Activated naive CD8-positive, alpha-beta T cell treated with anti-CD3 and anti-CD28 coated beads, Interleukin-2, amount 50 U/mL, for 24 hours (primary cell): ENCODE data around the gene TSPAN15.
A peak's percentile ranks its signal among the peaks of the same experiment; 100 is the strongest.

ENCODE experiments used
- ATAC-seq: fragments of 150-1000 bp; cut with Tn5 transposase; one replicate; pipeline ENCODE4 v1.10.0; 2021
- DNase-seq: peaks from one replicate; pipeline ENCODE4 v3.0.0; 2021
- H3K27ac Mint-ChIP-seq: one replicate; pipeline ENCODE4 v1.8.0; 2021; ENCODE audit warnings: mild to moderate bottlenecking, mixed read lengths
- H3K27me3 Mint-ChIP-seq: one replicate; pipeline ENCODE4 v1.8.0; 2021; ENCODE audit warnings: mixed read lengths
- H3K36me3 Mint-ChIP-seq: one replicate; pipeline ENCODE4 v1.8.0; 2021; ENCODE audit warnings: low read depth, mixed read lengths
- H3K4me1 Mint-ChIP-seq: one replicate; pipeline ENCODE4 v1.8.0; 2021; ENCODE audit warnings: mixed read lengths
- H3K4me3 Mint-ChIP-seq: one replicate; pipeline ENCODE4 v1.8.0; 2021; ENCODE audit warnings: mild to moderate bottlenecking, moderate library complexity, mixed read lengths
- H3K9me3 Mint-ChIP-seq: one replicate; pipeline ENCODE4 v1.8.0; 2021; ENCODE audit warnings: mixed read lengths

The TSPAN15 gene

GRCh38 chr10:69500864-69501468 is 49.7 kb downstream of the TSPAN15 start:
- DNase-seq (no peak), ATAC-seq (no peak)
- H3K27me3 Mint-ChIP-seq, result no peaks in the 10 kb centered on the region
- no peaks in the 10 kb centered on the region for H3K36me3 Mint-ChIP-seq
- no peaks in the 10 kb centered on the region for H3K9me3 Mint-ChIP-seq
- H3K4me3 Mint-ChIP-seq, result no peak overlapping the region
- no peak overlapping the region for H3K27ac Mint-ChIP-seq
- no peaks in the 10 kb centered on the region for H3K4me1 Mint-ChIP-seq

DNA sequence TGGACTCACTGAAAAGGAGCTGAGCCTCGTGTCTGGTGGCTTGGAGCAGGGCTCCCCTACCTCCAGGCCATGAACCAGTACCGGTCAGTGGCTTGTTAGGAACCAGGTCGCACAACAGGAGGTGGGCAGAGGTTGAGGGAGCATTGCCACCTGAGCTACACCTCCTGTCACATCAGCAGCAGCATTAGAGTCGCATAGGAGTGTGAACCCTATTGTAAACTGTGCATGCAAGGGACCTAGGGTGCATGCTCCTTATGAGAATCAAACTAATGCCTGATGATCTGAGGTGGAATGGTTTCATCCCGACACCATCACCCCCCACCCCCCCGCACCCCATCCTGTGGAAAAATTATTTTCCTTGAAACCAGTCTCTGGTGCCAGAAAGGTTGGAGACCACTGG is 50.4 kb downstream of the TSPAN15 start:
- DNase-seq (no peak), ATAC-seq (no peak)
- Mint-ChIP-seq H3K4me3 (no peak overlapping the region), H3K9me3 (no peaks in the 10 kb centered on the region), H3K27ac (no peak overlapping the region), H3K27me3 (no peaks in the 10 kb centered on the region), H3K4me1 (no peaks in the 10 kb centered on the region), H3K36me3 (no peaks in the 10 kb centered on the region)

DNA sequence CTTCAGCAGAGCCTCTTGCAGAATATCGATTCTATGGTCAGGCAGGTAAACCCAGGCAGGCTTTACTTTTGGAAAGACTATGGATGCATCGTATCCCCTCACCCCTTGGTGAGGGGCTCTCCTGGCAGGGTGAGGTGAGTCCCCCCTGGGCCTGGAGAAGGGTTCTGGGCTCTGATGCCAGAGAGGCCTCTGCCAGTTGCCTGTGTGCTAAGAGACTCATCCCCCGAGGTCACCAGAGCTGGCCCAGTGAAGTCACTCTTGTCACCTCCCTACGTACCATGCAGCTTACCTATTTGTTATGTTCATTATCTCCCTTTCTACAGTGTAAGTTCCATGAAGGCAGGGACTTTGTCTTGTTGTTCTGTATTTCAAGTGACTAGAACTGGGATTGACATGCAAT is 51.3 kb downstream of the TSPAN15 start:
- Mint-ChIP-seq H3K36me3 (no peaks in the 10 kb centered on the region), H3K27ac (no peak overlapping the region), H3K4me3 (no peak overlapping the region), H3K4me1 (peaks cover 6% of the 10 kb centered on the region), H3K9me3 (no peaks in the 10 kb centered on the region), H3K27me3 (no peaks in the 10 kb centered on the region)
- ATAC-seq (no peak), DNase-seq (no peak)

GRCh38 chr10:69503001-69503895 is 52.0 kb downstream of the TSPAN15 start:
- H3K9me3 Mint-ChIP-seq, result no peaks in the 10 kb centered on the region
- H3K36me3 Mint-ChIP-seq, result no peaks in the 10 kb centered on the region
- peaks cover 9% of the 10 kb centered on the region for H3K4me1 Mint-ChIP-seq
- DNase-seq, result no peak
- no peaks in the 10 kb centered on the region for H3K27me3 Mint-ChIP-seq
- H3K4me3 Mint-ChIP-seq, result no peak overlapping the region
- no peak overlapping the region for H3K27ac Mint-ChIP-seq
- no peak for ATAC-seq

- no peak for ATAC-seq
- Mint-ChIP-seq H3K4me3 (no peak overlapping the region), H3K36me3 (no peaks in the 10 kb centered on the region), H3K4me1 (peaks cover 9% of the 10 kb centered on the region), H3K27me3 (no peaks in the 10 kb centered on the region), H3K9me3 (no peaks in the 10 kb centered on the region), H3K27ac (no peak overlapping the region)
- DNase-seq, result no peak
Observed at GRCh38 chr10:69503896-69504265, 52.6 kb downstream of the TSPAN15 start.

DNA sequence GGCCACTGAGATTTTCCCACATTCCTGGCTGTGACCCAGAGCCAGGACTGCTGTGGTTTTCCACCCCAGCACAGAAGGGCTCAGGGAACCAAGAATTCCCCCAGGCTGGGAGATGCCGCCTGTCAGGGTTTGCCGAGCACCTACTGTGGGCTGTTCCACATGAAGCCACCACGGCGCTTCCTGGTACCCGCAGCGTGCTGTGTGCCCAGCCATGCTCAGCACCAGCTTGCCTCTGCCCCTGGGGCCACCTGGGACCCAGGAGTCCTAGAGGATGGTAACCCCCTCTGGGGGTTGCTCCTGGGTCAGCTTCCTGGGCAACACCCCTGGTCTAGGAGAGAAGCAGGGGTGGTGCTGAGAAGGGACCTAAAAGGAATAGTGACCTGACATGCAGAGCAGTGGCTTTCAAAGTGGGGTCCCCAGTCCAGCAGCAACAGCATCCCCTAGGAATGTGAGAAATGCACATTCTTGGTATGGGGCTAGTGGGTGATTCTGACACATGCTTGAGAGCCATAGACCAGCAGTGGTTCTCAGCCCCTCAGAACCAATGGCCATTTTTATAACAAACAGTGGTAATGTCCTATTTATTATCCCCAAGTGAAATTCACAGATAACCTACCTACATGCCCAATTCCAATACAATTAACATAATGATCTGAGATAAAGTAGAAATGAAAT is 53.4 kb downstream of the TSPAN15 start:
- H3K27ac Mint-ChIP-seq, result no peak overlapping the region
- H3K36me3 Mint-ChIP-seq, result no peaks in the 10 kb centered on the region
- no peaks in the 10 kb centered on the region for H3K9me3 Mint-ChIP-seq
- H3K4me1 Mint-ChIP-seq, result peaks cover 9% of the 10 kb centered on the region
- no peak overlapping the region for H3K4me3 Mint-ChIP-seq
- DNase-seq (no peak), ATAC-seq (no peak)
- no peaks in the 10 kb centered on the region for H3K27me3 Mint-ChIP-seq

DNA sequence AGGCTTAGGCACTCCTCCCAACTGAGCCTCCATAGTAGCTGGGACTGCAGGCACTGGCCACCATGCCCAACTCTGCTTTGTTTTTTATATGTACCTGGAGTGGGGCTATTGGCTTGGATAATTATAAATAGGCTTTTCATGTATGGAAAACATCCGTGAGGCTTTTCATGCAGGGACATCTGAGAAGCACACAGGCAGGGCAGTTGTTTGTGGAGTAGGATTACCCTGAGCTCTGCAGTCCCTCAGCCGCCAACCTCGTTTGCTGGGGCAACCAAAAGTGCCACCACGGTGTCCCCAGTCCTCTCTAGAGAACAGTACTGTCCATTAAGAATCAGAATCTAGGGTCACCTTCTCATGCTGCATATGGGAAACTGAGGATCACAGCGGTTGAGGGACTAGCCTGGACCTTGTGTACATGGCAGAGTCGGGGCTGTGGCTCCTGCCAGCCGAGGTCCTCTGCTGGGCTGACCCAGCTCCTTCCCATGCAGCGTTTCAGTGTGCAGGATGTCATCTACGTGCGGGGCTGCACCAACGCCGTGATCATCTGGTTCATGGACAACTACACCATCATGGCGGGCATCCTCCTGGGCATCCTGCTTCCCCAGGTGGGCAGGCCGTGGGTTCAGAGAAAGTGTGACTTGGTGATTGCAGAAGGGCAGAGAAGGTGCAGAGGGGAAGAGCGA is 54.5 kb downstream of the TSPAN15 start:
- Mint-ChIP-seq H3K4me1 (peaks cover 9% of the 10 kb centered on the region), H3K27me3 (no peaks in the 10 kb centered on the region), H3K27ac (no peak overlapping the region), H3K36me3 (no peaks in the 10 kb centered on the region), H3K9me3 (no peaks in the 10 kb centered on the region), H3K4me3 (no peak overlapping the region)
- ATAC-seq, result no peak
- no peak for DNase-seq

GRCh38 chr10:69506487-69506833 is 55.2 kb downstream of the TSPAN15 start:
- DNase-seq, result no peak
- Mint-ChIP-seq H3K27ac (no peak overlapping the region), H3K9me3 (no peaks in the 10 kb centered on the region), H3K36me3 (no peaks in the 10 kb centered on the region), H3K4me3 (no peak overlapping the region), H3K4me1 (peaks cover 9% of the 10 kb centered on the region), H3K27me3 (peaks cover 2% of the 10 kb centered on the region)
- ATAC-seq, result no peak

GRCh38 chr10:69506834-69507713 is 55.8 kb downstream of the TSPAN15 start:
- no peaks in the 10 kb centered on the region for H3K9me3 Mint-ChIP-seq
- H3K27ac Mint-ChIP-seq, result peak overlapping the region; percentile 46
- H3K4me1 Mint-ChIP-seq, result peaks cover 9% of the 10 kb centered on the region
- DNase-seq, result no peak
- peak overlapping the region; percentile 36 for H3K4me3 Mint-ChIP-seq
- H3K36me3 Mint-ChIP-seq, result no peaks in the 10 kb centered on the region
- H3K27me3 Mint-ChIP-seq, result peaks cover 4% of the 10 kb centered on the region
- ATAC-seq, result no peak

GRCh38 chr10:69508738-69509340 is 57.6 kb downstream of the TSPAN15 start:
- Mint-ChIP-seq H3K27ac (no peak overlapping the region), H3K9me3 (no peaks in the 10 kb centered on the region), H3K4me3 (no peak overlapping the region), H3K4me1 (peaks cover 9% of the 10 kb centered on the region), H3K27me3 (peaks cover 4% of the 10 kb centered on the region), H3K36me3 (no peaks in the 10 kb centered on the region)
- no peak for ATAC-seq
- no peak for DNase-seq

GRCh38 chr10:69512901-69513300 is 61.6 kb downstream of the TSPAN15 start:
- no peaks in the 10 kb centered on the region for H3K36me3 Mint-ChIP-seq
- DNase-seq, result no peak
- H3K27me3 Mint-ChIP-seq, result peaks cover 10% of the 10 kb centered on the region
- peaks cover under 1% of the 10 kb centered on the region for H3K4me1 Mint-ChIP-seq
- H3K4me3 Mint-ChIP-seq, result no peak overlapping the region
- H3K9me3 Mint-ChIP-seq, result no peaks in the 10 kb centered on the region
- ATAC-seq, result no peak
- H3K27ac Mint-ChIP-seq, result no peak overlapping the region

DNA sequence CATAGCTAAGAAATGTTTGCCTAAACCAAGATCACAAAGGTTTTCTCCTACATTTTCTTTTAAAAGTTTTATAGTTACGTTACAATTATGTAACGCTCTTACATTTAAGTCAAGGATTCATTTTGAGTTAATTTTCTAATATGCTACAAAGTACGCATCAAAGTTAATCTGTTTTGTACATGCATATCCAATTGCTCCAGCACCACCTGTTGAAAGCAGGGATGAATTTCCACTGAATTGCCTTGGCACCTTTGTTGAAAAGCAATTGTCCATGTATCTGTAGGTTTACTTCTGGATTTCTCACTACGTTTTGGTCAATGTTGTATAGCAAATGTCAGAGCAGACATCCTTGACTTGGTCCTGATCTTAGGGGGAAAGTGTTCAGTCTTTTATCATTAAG is 62.4 kb downstream of the TSPAN15 start:
- no peak overlapping the region for H3K4me3 Mint-ChIP-seq
- H3K4me1 Mint-ChIP-seq, result no peaks in the 10 kb centered on the region
- DNase-seq (no peak), ATAC-seq (no peak)
- peaks cover 10% of the 10 kb centered on the region for H3K27me3 Mint-ChIP-seq
- H3K27ac Mint-ChIP-seq, result no peak overlapping the region
- no peaks in the 10 kb centered on the region for H3K36me3 Mint-ChIP-seq
- H3K9me3 Mint-ChIP-seq, result no peaks in the 10 kb centered on the region

GRCh38 chr10:69515699-69516259 is 64.5 kb downstream of the TSPAN15 start:
- Mint-ChIP-seq H3K36me3 (no peaks in the 10 kb centered on the region), H3K27me3 (peaks cover 10% of the 10 kb centered on the region), H3K4me1 (no peaks in the 10 kb centered on the region), H3K27ac (no peak overlapping the region), H3K4me3 (no peak overlapping the region), H3K9me3 (no peaks in the 10 kb centered on the region)
- ATAC-seq (peak; percentile 89), DNase-seq (peak; percentile 81)
